HEK293T (cell line): ENCODE results near the gene ZBTB11.

ENCODE experiments used
- BHLHE40 ChIP-seq: fragments of 450-650 bp; IDR thresholded peaks from 2 replicates; pipeline ENCODE4 v1.6.1; 2016; ENCODE audit warnings: mild to moderate bottlenecking, moderate library complexity, borderline replicate concordance
- CTBP1 ChIP-seq: fragments of 450-650 bp; IDR thresholded peaks from 2 replicates; pipeline ENCODE4 v1.6.1; 2016; ENCODE audit warnings: borderline replicate concordance
- FOXM1 ChIP-seq: fragments of 450-650 bp; IDR thresholded peaks from 2 replicates; pipeline ENCODE4 v1.6.1; 2017; ENCODE audit warnings: mild to moderate bottlenecking, borderline replicate concordance
- HDGF ChIP-seq: fragments of 450-650 bp; IDR thresholded peaks from 2 replicates; pipeline ENCODE4 v1.6.1; 2017; ENCODE audit warnings: antibody characterized with exemption, borderline replicate concordance
- SP1 ChIP-seq: fragments of 450-650 bp; IDR thresholded peaks from 2 replicates; pipeline ENCODE4 v1.6.1; 2017
- TARDBP ChIP-seq: fragments of 450-650 bp; IDR thresholded peaks from 2 replicates; pipeline ENCODE4 v1.6.1; 2016

- TF ChIP-seq CTBP1 (no peak), BHLHE40 (no peak), TARDBP (no peak), HDGF (no peak), FOXM1 (no peak), SP1 (no peak)
Measured at GRCh38 chr3:101617478-101617877, 59.5 kb downstream of the ZBTB11 start.
